Measurements from ENCODE around the gene AP3B1. TPM values are rescaled to one million over a fixed set of nuclear protein-coding genes. Genes with fewer than 3 reads are reported as not detected.

Gene AP3B1
- total RNA-seq, 1 experiment from 2014 or later: 41.8 TPM

- H3K9me3 ChIP-seq (ENCODE audit: control insufficient read depth, low read depth, low read length): no peaks in the 10 kb centered on the region
- no peak overlapping the region for H2BK120ac ChIP-seq (ENCODE audit: low read depth, low read length, poor library complexity, severe bottlenecking)
- H3T11ph ChIP-seq (ENCODE audit: low read length): no peak overlapping the region
- no peak overlapping the region for H3K4me2 ChIP-seq (ENCODE audit: insufficient read depth, insufficient read length, low read length)
- no peak overlapping the region for H2AFZ ChIP-seq (ENCODE audit: low read length)
- H2BK12ac ChIP-seq (ENCODE audit: insufficient read length, low read depth, low read length): no peak overlapping the region
- no peak overlapping the region for H4K8ac ChIP-seq (replicated peaks; ENCODE audit: insufficient read length, low read depth, low read length)
- no peak overlapping the region for H3K14ac ChIP-seq (ENCODE audit: insufficient read depth, low read length)
- Mint-ChIP-seq H3K9me3 (no peaks in the 10 kb centered on the region), H3K27me3 (ENCODE audit: low read depth) (peaks cover 55% of the 10 kb centered on the region), H3K27ac (no peak overlapping the region), H3K36me3 (ENCODE audit: insufficient read depth in 1 of 3, low read depth in 3 of 3) (peaks cover 1 to 4% (median 2%) of the 10 kb centered on the region in 3 experiments; a peak in 6 of 7 replicates), H3K4me1 (peaks cover 31 to 50% of the 10 kb centered on the region in 2 experiments), H3K4me3 (no peak overlapping the region)
- H2BK5ac ChIP-seq (ENCODE audit: insufficient read length, low read length): no peak overlapping the region
- H3K79me1 ChIP-seq (ENCODE audit: insufficient read depth, low read depth, low read length, poor library complexity, severe bottlenecking): no peaks in the 10 kb centered on the region
- no peak overlapping the region for H3K56ac ChIP-seq (ENCODE audit: insufficient read length, low read depth, low read length)
- no peaks in the 10 kb centered on the region for H3K23me2 ChIP-seq (ENCODE audit: insufficient read length, low read depth, low read length, poor library complexity, severe bottlenecking)
- H3K4ac ChIP-seq (ENCODE audit: low read depth, low read length): no peak overlapping the region
- no peak overlapping the region for H2AK5ac ChIP-seq (ENCODE audit: insufficient read length, low read length)
- no peak for TF ChIP-seq CTCF (conservative IDR thresholded peaks at IDR 0.05)
- H4K20me1 ChIP-seq (ENCODE audit: control insufficient read depth, insufficient read depth, insufficient read length): no peaks in the 10 kb centered on the region
- no peaks in the 10 kb centered on the region for H3K27me3 ChIP-seq (ENCODE audit: insufficient read depth, low read length)
- no peaks in the 10 kb centered on the region for H3K79me2 ChIP-seq (ENCODE audit: insufficient read depth, low read length)
- no peak overlapping the region for H2BK20ac ChIP-seq (ENCODE audit: low read depth, low read length, poor library complexity, severe bottlenecking)
- no peak for DNase-seq
- H2BK15ac ChIP-seq (ENCODE audit: low read depth, low read length): no peak overlapping the region
- peaks cover 8% of the 10 kb centered on the region; the same call in 1 of the 2 replicates for H3K4me1 ChIP-seq (ENCODE audit: insufficient read depth, low read length)
- no peak overlapping the region for H3K9ac ChIP-seq (ENCODE audit: extremely low read depth, insufficient read length, low read length)
- no peak overlapping the region for H3K18ac ChIP-seq (ENCODE audit: insufficient read length, low read depth, low read length)
- WGBS (ENCODE audit: extremely low coverage, insufficient read length, low lambda C conversion rate): no CpG with 5 or more reads among the region's 12 CpGs
- H3K27ac ChIP-seq (ENCODE audit: insufficient read length, low read depth, low read length): no peak overlapping the region
- no peak overlapping the region for H4K91ac ChIP-seq (ENCODE audit: insufficient read length, low read depth, low read length)
- H4K5ac ChIP-seq (ENCODE audit: insufficient read length, low read depth, low read length): no peak overlapping the region
- H3K23ac ChIP-seq (ENCODE audit: insufficient read length, low read depth, low read length): no peak overlapping the region
These were observed 298.6 kb downstream of the AP3B1 start for GRCh38 chr5:77995793-77996409.

Measured in H9 (cell line).